ENCODE data around the gene ZNF415.
"Not testable (repeated sequence)": the region's sequence is repeated elsewhere in the genome, so short reads cannot be mapped to it uniquely, and the experiment has no call there.

Gene ZNF415

GRCh38 chr19:53102206-53102755 is 30.4 kb downstream of the ZNF415 start:
- DNase-seq = no peak

- DNase-seq = peak; percentile 5
These were observed 31.2 kb downstream of the ZNF415 start for GRCh38 chr19:53101518-53101917.

GRCh38 chr19:53098570-53098969 is 34.1 kb downstream of the ZNF415 start:
- DNase-seq = not testable (repeated sequence)

- not testable (repeated sequence) for DNase-seq
These were observed 35.6 kb downstream of the ZNF415 start for GRCh38 chr19:53096982-53097690.

- DNase-seq = not testable (repeated sequence)
These were observed 36.1 kb downstream of the ZNF415 start for GRCh38 chr19:53096579-53096978.

- no peak for DNase-seq
These were observed 37.7 kb downstream of the ZNF415 start for GRCh38 chr19:53094754-53095575.

GRCh38 chr19:53092723-53093122 is 40.0 kb downstream of the ZNF415 start:
- no peak for DNase-seq

GRCh38 chr19:53091413-53092254 is 41.1 kb downstream of the ZNF415 start:
- DNase-seq = no peak

GRCh38 chr19:53088091-53088490 is 44.6 kb downstream of the ZNF415 start:
- no peak for DNase-seq

GRCh38 chr19:53086949-53087348 is 45.8 kb downstream of the ZNF415 start:
- no peak for DNase-seq

GRCh38 chr19:53085496-53085895 is 47.2 kb downstream of the ZNF415 start:
- DNase-seq = no peak

GRCh38 chr19:53082929-53083328 is 49.8 kb downstream of the ZNF415 start:
- DNase-seq = no peak

- DNase-seq = no peak
These were observed 53.3 kb downstream of the ZNF415 start for GRCh38 chr19:53079313-53079924.

GRCh38 chr19:53078668-53079067 is 54.0 kb downstream of the ZNF415 start:
- no peak for DNase-seq

GRCh38 chr19:53076984-53077383 is 55.7 kb downstream of the ZNF415 start:
- no peak for DNase-seq

- DNase-seq = no peak
These were observed 63.9 kb downstream of the ZNF415 start for GRCh38 chr19:53068834-53069233.

- no peak for DNase-seq
These were observed 64.5 kb downstream of the ZNF415 start for GRCh38 chr19:53068199-53068598.

- no peak for DNase-seq
These were observed 74.7 kb downstream of the ZNF415 start for GRCh38 chr19:53057904-53058580.
